HFFc6 (cell line): ENCODE data around the gene RPS6KA2. TPM values are rescaled to one million over a fixed set of nuclear protein-coding genes. Genes with fewer than 3 reads are reported as not detected.
"Not testable (repeated sequence)": the region's sequence is repeated elsewhere in the genome, so short reads cannot be mapped to it uniquely, and the experiment has no call there.

ENCODE experiments used
- DNase-seq: peaks from one replicate; pipeline ENCODE4 v3.0.0-alpha.2; 2018
- H3K27ac Mint-ChIP-seq: 2 replicates; pipeline ENCODE4 v1.8.0; 2020; ENCODE audit warnings: mild to moderate bottlenecking, mixed read lengths
- H3K27me3 Mint-ChIP-seq: 2 replicates; pipeline ENCODE4 v1.8.0; 2021; ENCODE audit warnings: mild to moderate bottlenecking, moderate library complexity, mixed read lengths; ENCODE audit not compliant: insufficient read depth
- H3K36me3 Mint-ChIP-seq: 2 replicates; pipeline ENCODE4 v1.8.0; 2021; ENCODE audit warnings: low read depth, mixed read lengths
- H3K4me1 Mint-ChIP-seq: 2 replicates; pipeline ENCODE4 v1.8.0; 2020; ENCODE audit warnings: low read depth, mixed read lengths
- H3K4me3 Mint-ChIP-seq: 2 replicates; pipeline ENCODE4 v1.8.0; 2020; ENCODE audit warnings: mild to moderate bottlenecking, moderate library complexity, mixed read lengths
- H3K9me3 Mint-ChIP-seq: 2 replicates; pipeline ENCODE4 v1.8.0; 2020; ENCODE audit warnings: mild to moderate bottlenecking, mixed read lengths
- total RNA-seq, 6 experiments: library from RNA; stranded (reverse); fragmentation: NEBNext Ultra II Directional; extraction: Animal tissue kit (Norgen Biotek cat#: 25700); gene quantifications; 2 replicates in 1 of 6; 3 replicates in 5 of 6; pipeline ENCODE4 v1.2.3, GENCODE V29; 2021
- TF ChIP-seq, protein P1 (sequence below): fragments of 200-600 bp; sonication (generic); IDR thresholded peaks from 2 replicates; pipeline ENCODE4 v1.5.0; 2021; ENCODE audit warnings: antibody characterized with exemption, mild to moderate bottlenecking

RPS6KA2 gene
- total RNA-seq, 6 experiments from 2014 or later: 10.1 to 13.9 (median 11.9) TPM

GRCh38 chr6:166637812-166638572, 10.9 kb upstream of the RPS6KA2 start:
- H3K4me3 Mint-ChIP-seq: no peak overlapping the region
- H3K4me1 Mint-ChIP-seq: peaks cover 13% of the 10 kb centered on the region
- TF ChIP-seq, protein P1, sequence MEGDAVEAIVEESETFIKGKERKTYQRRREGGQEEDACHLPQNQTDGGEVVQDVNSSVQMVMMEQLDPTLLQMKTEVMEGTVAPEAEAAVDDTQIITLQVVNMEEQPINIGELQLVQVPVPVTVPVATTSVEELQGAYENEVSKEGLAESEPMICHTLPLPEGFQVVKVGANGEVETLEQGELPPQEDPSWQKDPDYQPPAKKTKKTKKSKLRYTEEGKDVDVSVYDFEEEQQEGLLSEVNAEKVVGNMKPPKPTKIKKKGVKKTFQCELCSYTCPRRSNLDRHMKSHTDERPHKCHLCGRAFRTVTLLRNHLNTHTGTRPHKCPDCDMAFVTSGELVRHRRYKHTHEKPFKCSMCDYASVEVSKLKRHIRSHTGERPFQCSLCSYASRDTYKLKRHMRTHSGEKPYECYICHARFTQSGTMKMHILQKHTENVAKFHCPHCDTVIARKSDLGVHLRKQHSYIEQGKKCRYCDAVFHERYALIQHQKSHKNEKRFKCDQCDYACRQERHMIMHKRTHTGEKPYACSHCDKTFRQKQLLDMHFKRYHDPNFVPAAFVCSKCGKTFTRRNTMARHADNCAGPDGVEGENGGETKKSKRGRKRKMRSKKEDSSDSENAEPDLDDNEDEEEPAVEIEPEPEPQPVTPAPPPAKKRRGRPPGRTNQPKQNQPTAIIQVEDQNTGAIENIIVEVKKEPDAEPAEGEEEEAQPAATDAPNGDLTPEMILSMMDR: no peak
- 0 out of 2 replicates have a peak, but pooled peaks cover 4% of the 10 kb centered on the region for H3K36me3 Mint-ChIP-seq
- H3K27me3 Mint-ChIP-seq: peaks cover 14% of the 10 kb centered on the region
- no peak for DNase-seq
- H3K27ac Mint-ChIP-seq: no peak overlapping the region
- H3K9me3 Mint-ChIP-seq: no peaks in the 10 kb centered on the region

- H3K27me3 Mint-ChIP-seq: peaks cover 14% of the 10 kb centered on the region
- TF ChIP-seq, protein P1: no peak
- H3K36me3 Mint-ChIP-seq: 0 out of 2 replicates have a peak, but pooled peaks cover 4% of the 10 kb centered on the region
- no peak for DNase-seq
- H3K27ac Mint-ChIP-seq: no peak overlapping the region
- peaks cover 13% of the 10 kb centered on the region for H3K4me1 Mint-ChIP-seq
- H3K9me3 Mint-ChIP-seq: no peaks in the 10 kb centered on the region
- H3K4me3 Mint-ChIP-seq: no peak overlapping the region
These were observed 9.9 kb upstream of the RPS6KA2 start for GRCh38 chr6:166636934-166637333.

- Mint-ChIP-seq H3K27ac (no peak overlapping the region), H3K4me1 (peaks cover 13% of the 10 kb centered on the region)
These were observed 9.3 kb upstream of the RPS6KA2 start for GRCh38 chr6:166636191-166636933.

GRCh38 chr6:166635013-166635970, 8.2 kb upstream of the RPS6KA2 start:
- Mint-ChIP-seq H3K36me3 (0 out of 2 replicates have a peak, but pooled peaks cover 4% of the 10 kb centered on the region), H3K4me1 (peaks cover 20% of the 10 kb centered on the region), H3K27me3 (peaks cover 14% of the 10 kb centered on the region), H3K27ac (no peak overlapping the region), H3K4me3 (no peak overlapping the region), H3K9me3 (no peaks in the 10 kb centered on the region)
- TF ChIP-seq, protein P1: no peak
- no peak for DNase-seq

More at GRCh38 chr6:166636191-166636933, 9.3 kb upstream of the RPS6KA2 start:
- H3K4me3 Mint-ChIP-seq: no peak overlapping the region
- peaks cover 14% of the 10 kb centered on the region for H3K27me3 Mint-ChIP-seq
- H3K36me3 Mint-ChIP-seq: 0 out of 2 replicates have a peak, but pooled peaks cover 4% of the 10 kb centered on the region
- no peak for DNase-seq
- TF ChIP-seq, protein P1: no peak
- no peaks in the 10 kb centered on the region for H3K9me3 Mint-ChIP-seq

- H3K4me3 Mint-ChIP-seq, DNase-seq, H3K27ac Mint-ChIP-seq, H3K9me3 Mint-ChIP-seq, H3K36me3 Mint-ChIP-seq: not testable (repeated sequence)
- peaks cover 27% of the 10 kb centered on the region for H3K4me1 Mint-ChIP-seq
- H3K27me3 Mint-ChIP-seq: peaks cover 13% of the 10 kb centered on the region
These were observed 7.5 kb upstream of the RPS6KA2 start for GRCh38 chr6:166634581-166634980.
